GM10266 (cell line): ENCODE data around the gene SLC25A38.
"Not testable (repeated sequence)": the region's sequence is repeated elsewhere in the genome, so short reads cannot be mapped to it uniquely, and the experiment has no call there.

ENCODE experiments used
- DNase-seq: peaks from one replicate; pipeline ENCODE4 v3.0.0; 2012; ENCODE audit errors: extremely low spot score
- TF ChIP-seq, protein P1 (sequence below): IDR thresholded peaks from 2 replicates; pipeline ENCODE4 v1.5.1; 2012; ENCODE audit warnings: mild to moderate bottlenecking, low read depth; ENCODE audit not compliant: control insufficient read depth, insufficient read depth; ENCODE audit errors: missing control alignments

SLC25A38 gene

GRCh38 chr3:39358333-39358732 lies 24.8 kb upstream of the SLC25A38 start:
- TF ChIP-seq, protein P1, sequence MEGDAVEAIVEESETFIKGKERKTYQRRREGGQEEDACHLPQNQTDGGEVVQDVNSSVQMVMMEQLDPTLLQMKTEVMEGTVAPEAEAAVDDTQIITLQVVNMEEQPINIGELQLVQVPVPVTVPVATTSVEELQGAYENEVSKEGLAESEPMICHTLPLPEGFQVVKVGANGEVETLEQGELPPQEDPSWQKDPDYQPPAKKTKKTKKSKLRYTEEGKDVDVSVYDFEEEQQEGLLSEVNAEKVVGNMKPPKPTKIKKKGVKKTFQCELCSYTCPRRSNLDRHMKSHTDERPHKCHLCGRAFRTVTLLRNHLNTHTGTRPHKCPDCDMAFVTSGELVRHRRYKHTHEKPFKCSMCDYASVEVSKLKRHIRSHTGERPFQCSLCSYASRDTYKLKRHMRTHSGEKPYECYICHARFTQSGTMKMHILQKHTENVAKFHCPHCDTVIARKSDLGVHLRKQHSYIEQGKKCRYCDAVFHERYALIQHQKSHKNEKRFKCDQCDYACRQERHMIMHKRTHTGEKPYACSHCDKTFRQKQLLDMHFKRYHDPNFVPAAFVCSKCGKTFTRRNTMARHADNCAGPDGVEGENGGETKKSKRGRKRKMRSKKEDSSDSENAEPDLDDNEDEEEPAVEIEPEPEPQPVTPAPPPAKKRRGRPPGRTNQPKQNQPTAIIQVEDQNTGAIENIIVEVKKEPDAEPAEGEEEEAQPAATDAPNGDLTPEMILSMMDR, result no peak

GRCh38 chr3:39361252-39361927 lies 21.8 kb upstream of the SLC25A38 start:
- no peak for DNase-seq
- TF ChIP-seq, protein P1, result no peak

More at GRCh38 chr3:39358333-39358732, 24.8 kb upstream of the SLC25A38 start:
- no peak for DNase-seq

GRCh38 chr3:39362192-39362591 lies 21.0 kb upstream of the SLC25A38 start:
- DNase-seq, result no peak

GRCh38 chr3:39362812-39363211 lies 20.4 kb upstream of the SLC25A38 start:
- DNase-seq, result no peak
- TF ChIP-seq, protein P1, result no peak

More at GRCh38 chr3:39362192-39362591, 21.0 kb upstream of the SLC25A38 start:
- TF ChIP-seq, protein P1, result no peak

DNA sequence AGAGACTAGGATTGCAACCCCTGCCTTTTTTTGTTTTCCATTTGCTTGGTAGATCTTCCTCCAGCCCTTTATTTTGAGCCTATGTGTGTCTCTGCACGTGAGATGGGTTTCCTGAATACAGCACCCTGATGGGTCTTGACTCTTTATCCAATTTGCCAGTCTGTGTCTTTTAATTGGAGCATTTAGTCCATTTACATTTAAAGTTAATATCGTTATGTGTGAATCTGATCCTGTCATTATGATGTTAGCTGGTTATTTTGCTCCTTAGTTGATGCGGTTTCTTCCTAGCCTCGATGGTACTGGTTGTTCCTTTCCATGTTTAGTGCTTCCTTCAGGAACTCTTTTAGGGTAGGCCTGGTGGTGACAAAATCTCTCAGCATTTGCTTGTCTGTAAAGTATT lies 12.7 kb upstream of the SLC25A38 start:
- not testable (repeated sequence) for DNase-seq

- no peak for DNase-seq
- TF ChIP-seq, protein P1, result no peak
Observed at GRCh38 chr3:39372833-39373232, 10.3 kb upstream of the SLC25A38 start.

GRCh38 chr3:39376959-39377634 lies 6.1 kb upstream of the SLC25A38 start:
- TF ChIP-seq, protein P1, result no peak
- DNase-seq, result no peak
